Measurements from ENCODE around the gene RAB17. TPM values are rescaled to one million over a fixed set of nuclear protein-coding genes. Genes with fewer than 3 reads are reported as not detected.
A peak's percentile ranks its signal among the peaks of the same experiment; 100 is the strongest.

The RAB17 gene
- polyA plus RNA-seq, 1 experiment = 0.10 TPM

DNA sequence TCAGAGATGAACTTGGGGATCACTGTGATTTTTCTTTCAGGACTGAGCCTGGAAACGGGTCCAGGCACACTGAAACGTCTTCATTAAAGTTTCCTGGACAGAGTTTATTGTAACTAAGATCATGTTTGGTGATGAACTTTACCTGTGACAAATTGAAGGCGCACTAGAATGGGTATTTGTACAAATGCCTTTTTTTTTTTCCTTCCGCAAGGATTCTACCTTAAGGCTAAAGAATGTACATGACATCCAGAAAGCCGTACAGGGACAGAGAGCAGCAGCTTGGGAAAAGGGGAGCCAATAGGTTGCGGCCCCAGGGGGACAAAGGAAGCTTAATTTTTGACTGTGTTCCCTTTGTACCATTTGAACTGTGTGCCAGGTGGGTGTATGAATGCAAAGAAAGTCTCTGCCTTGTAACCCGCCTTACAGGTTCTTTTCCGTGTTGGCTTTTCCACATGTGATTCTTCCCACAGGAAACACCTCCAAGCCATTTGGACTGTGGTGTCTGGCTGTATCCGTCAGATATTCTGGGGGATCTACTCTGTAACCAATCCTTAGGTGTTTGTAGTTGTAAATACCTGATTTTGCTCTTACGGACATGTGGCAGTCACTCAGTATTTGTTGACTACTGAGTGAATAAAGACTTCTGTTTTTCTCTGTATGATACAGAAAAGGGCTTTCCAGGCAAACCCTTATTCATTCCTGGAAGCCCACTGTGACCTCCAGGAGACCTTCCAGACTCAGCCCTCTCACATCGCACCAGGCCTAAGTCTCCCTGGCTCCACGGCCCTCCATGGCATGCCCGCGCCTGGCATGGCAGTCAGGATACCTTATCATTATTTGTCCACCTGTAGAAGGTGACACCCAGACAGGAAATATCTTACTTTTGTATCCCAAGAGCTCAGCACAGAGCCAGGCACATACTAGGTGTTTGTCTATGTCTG, 38.0 kb upstream of the RAB17 start:
- peak overlapping the region; percentile 65 for H3K4me3 ChIP-seq (ENCODE audit: low read depth, low read length)
- H3K27me3 ChIP-seq (ENCODE audit: control insufficient read depth, insufficient read depth, low read length) = no peaks in the 10 kb centered on the region
- ChIA-PET CTCF (interaction anchor here (0.7 to 1.9 kb wide), 3 partner anchors 56 to 117 kb away, joined by 3 to 6 read pairs (median 3); no protein-coding TSS in a partner anchor), POLR2A (interaction anchor here (2.4 kb wide), 1 partner anchor 41 kb away, joined by 6 read pairs; no protein-coding TSS in a partner anchor)
- H3K9me3 ChIP-seq (ENCODE audit: control insufficient read depth, insufficient read depth, low read length) = no peaks in the 10 kb centered on the region; the same call in 1 of the 2 replicates
- no peak overlapping the region for H3K27ac ChIP-seq (ENCODE audit: low read depth, low read length)
- no peak for DNase-seq (ENCODE audit: low read depth, low spot score)
- TF ChIP-seq, protein P1, sequence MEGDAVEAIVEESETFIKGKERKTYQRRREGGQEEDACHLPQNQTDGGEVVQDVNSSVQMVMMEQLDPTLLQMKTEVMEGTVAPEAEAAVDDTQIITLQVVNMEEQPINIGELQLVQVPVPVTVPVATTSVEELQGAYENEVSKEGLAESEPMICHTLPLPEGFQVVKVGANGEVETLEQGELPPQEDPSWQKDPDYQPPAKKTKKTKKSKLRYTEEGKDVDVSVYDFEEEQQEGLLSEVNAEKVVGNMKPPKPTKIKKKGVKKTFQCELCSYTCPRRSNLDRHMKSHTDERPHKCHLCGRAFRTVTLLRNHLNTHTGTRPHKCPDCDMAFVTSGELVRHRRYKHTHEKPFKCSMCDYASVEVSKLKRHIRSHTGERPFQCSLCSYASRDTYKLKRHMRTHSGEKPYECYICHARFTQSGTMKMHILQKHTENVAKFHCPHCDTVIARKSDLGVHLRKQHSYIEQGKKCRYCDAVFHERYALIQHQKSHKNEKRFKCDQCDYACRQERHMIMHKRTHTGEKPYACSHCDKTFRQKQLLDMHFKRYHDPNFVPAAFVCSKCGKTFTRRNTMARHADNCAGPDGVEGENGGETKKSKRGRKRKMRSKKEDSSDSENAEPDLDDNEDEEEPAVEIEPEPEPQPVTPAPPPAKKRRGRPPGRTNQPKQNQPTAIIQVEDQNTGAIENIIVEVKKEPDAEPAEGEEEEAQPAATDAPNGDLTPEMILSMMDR (IDR thresholded peaks at IDR 0.05; ENCODE audit: low read depth, low read length) = no peak

DNA sequence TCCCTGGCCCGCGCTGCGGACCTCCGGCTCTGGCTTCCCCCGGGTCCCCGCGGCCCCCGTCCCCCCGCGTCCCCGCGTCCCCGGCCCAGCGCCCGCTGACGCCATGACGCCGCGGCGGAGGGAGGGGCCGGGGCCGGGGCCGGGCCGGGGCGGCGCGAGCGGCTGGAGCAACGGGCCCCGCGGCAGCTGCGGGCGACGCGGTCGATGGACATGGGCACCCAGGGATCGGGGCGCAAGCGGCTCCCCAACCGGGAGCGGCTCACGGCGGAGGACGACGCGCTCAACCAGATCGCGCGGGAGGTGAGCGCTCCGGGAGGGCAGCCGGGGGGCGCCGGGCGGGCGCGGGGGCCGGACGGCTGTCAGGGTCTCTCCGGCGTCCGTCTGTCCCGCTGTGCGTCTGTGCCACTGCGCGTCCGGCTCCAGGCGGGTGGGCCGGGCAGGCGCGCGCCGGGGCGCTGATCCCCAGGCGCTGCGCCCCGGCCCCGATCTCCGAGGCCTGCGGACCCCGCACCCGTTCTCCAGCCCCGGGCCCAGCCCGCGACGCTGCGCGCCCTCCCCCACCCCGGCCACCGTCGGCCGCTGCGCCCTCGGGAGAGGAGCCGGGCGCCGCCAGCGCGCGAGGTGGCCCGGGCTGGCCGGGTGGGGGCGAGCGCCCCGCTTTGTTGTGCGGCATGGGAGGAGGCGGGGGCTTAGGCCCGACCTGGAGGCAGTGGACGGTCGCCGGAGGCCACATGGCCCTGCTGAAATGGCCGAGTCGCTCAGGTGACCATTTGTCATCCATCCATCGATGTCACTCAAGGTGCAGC, 37.1 kb upstream of the RAB17 start, which contains the start of gene LRRFIP1:
LRRFIP1 (plus strand) TSS at position 147 of the 806 bp plus-strand sequence; CDS start at position 205, 58 bp downstream.
- POLR2A ChIA-PET = no interaction called here
- DNase-seq (ENCODE audit: low read depth, low spot score) = no peak

DNA sequence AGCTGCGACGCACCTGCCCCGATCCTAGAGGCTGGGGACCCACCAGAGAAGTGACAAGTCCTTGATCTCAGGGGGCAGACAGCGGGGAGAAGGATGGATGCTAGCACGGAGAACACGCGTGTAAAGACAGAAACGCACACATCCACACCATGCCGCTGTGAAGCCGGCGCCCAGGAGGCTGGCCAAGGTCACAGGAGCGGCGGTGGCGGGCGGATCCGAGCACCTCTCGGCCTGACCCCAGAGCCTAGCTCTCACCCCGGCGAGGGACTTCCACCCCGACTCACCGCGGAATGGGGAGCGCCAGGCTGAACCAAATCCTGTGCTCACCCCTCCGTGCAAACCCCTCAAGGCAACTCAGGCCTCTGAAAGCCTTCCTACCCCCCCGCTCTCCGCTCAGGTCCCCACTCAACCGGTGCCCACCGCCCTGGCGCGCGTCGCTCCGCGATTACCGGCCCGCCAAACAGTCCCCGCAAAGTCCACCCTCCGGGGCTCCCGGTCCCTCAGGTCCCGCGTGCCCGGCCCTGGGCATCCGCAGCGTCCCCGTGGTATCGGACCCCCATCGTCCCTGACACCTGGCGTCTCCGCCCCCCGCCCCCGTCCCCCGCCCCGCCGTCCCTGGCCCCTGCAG, 36.4 kb upstream of the RAB17 start:
- H3K4me3 ChIP-seq (ENCODE audit: low read depth, low read length) = peak overlapping the region; percentile 65
- no peak overlapping the region for H3K27ac ChIP-seq (ENCODE audit: low read depth, low read length)
- H3K27me3 ChIP-seq (ENCODE audit: control insufficient read depth, insufficient read depth, low read length) = no peaks in the 10 kb centered on the region
- CTCF ChIA-PET = no interaction called here
- DNase-seq (ENCODE audit: low read depth, low spot score) = no peak
- no peaks in the 10 kb centered on the region; the same call in 1 of the 2 replicates for H3K9me3 ChIP-seq (ENCODE audit: control insufficient read depth, insufficient read depth, low read length)
- POLR2A ChIA-PET = no interaction called here
- TF ChIP-seq, protein P1 (IDR thresholded peaks at IDR 0.05; ENCODE audit: low read depth, low read length) = no peak

More for the DNA sequence above, 37.1 kb upstream of the RAB17 start, which contains the start of gene LRRFIP1:
- Histone ChIP-seq H3K27ac (ENCODE audit: low read depth, low read length) (no peak within 1 kb of the TSS), H3K27me3 (ENCODE audit: control insufficient read depth, insufficient read depth, low read length) (no peaks in the 10 kb centered on the region), H3K9me3 (ENCODE audit: control insufficient read depth, insufficient read depth, low read length) (no peaks in the 10 kb centered on the region; the same call in 1 of the 2 replicates), H3K4me3 (ENCODE audit: low read depth, low read length) (peak within 1 kb of the TSS; percentile 65)
- CTCF ChIA-PET = interaction anchor here (0.7 kb wide), 1 partner anchor 118 kb away, joined by 3 read pairs; no protein-coding TSS in a partner anchor
- TF ChIP-seq, protein P1 (IDR thresholded peaks at IDR 0.05; ENCODE audit: low read depth, low read length) = no peak

DNA sequence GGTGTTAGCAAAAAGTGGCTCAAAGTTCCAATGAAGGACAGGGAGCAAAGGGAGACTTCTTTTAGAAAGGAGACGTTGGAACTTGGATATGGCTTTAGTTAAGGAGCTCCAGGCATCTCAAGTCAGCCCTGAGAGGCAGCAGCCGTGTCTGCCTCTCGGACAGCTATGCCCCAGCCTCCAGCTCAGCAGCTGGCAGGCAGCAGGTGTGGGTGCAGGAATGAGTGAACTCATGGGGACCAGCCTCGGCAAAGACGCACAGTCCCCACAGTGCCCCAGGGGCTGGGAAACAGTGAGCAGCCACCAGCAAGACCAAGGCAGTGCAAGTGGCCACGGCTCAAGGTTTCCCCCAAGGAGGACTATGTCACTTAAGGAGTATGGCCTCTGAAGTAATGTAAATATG, 35.2 kb upstream of the RAB17 start:
- Histone ChIP-seq H3K9me3 (ENCODE audit: control insufficient read depth, insufficient read depth, low read length) (no peaks in the 10 kb centered on the region; the same call in 1 of the 2 replicates), H3K27me3 (ENCODE audit: control insufficient read depth, insufficient read depth, low read length) (no peaks in the 10 kb centered on the region), H3K27ac (ENCODE audit: low read depth, low read length) (no peak overlapping the region), H3K4me3 (ENCODE audit: low read depth, low read length) (no peak overlapping the region)
- ChIA-PET POLR2A (no interaction called here), CTCF (interaction anchor here (3.0 kb wide), 1 partner anchor 119 kb away, joined by 12 read pairs; no protein-coding TSS in a partner anchor)
- no peak for DNase-seq (ENCODE audit: low read depth, low spot score)
- TF ChIP-seq, protein P1 (IDR thresholded peaks at IDR 0.05; ENCODE audit: low read depth, low read length) = no peak

All from AG04450 (cell line).